ENCODE data around the gene OPCML. TPM values are rescaled to one million over a fixed set of nuclear protein-coding genes. Genes with fewer than 3 reads are reported as not detected.

Gene OPCML
- total RNA-seq, 3 donors from 2014 or later (not counting 1 experiment from before 2014, with no cell fraction given), result not detected

GRCh38 chr11:132402071-132402684 is 1130.1 kb downstream of the OPCML start:
- DNase-seq (peak in 1 of 2 donors; percentile 16), ATAC-seq (no peak)
- Mint-ChIP-seq H3K36me3 (no peaks in the 10 kb centered on the region), H3K4me1 (no peaks in the 10 kb centered on the region), H3K27ac (no peak overlapping the region), H3K27me3 (ENCODE audit: low read depth in 2 of 2) (no peaks in the 10 kb centered on the region), H3K9me3 (peaks cover 11 to 17% of the 10 kb centered on the region in 2 donors), H3K4me3 (no peak overlapping the region)
- Histone ChIP-seq H3K27me3 (ENCODE audit: control insufficient read depth, insufficient read depth, low read length) (no peaks in the 10 kb centered on the region), H3K9me3 (ENCODE audit: control insufficient read depth, insufficient read depth, low read length) (no peaks in the 10 kb centered on the region), H3K4me1 (ENCODE audit: control insufficient read depth, insufficient read depth, low read length) (no peaks in the 10 kb centered on the region), H3K36me3 (ENCODE audit: control insufficient read depth, insufficient read depth, low read length) (no peaks in the 10 kb centered on the region), H3K4me3 (ENCODE audit: low read length) (no peak overlapping the region), H3K27ac (ENCODE audit: low read length) (no peak overlapping the region)
- no peak for TF ChIP-seq CTCF (IDR thresholded peaks at IDR 0.05)
- intact Hi-C loops (cut with micrococcal nuclease), result no loop called here
- WGBS (ENCODE audit: insufficient coverage), result 26% methylated on average over 8 of the region's 8 CpGs

- ATAC-seq (no peak), DNase-seq (no peak)
- no peak overlapping the region for H3K27ac Mint-ChIP-seq
- H3K4me3 ChIP-seq (ENCODE audit: low read length), result no peak overlapping the region
- H3K4me1 ChIP-seq (ENCODE audit: control insufficient read depth, insufficient read depth, low read length), result no peaks in the 10 kb centered on the region
- WGBS (ENCODE audit: insufficient coverage), result 94% methylated on average over 3 of the region's 4 CpGs
- no peak for TF ChIP-seq CTCF (IDR thresholded peaks at IDR 0.05)
- H3K36me3 ChIP-seq (ENCODE audit: control insufficient read depth, insufficient read depth, low read length), result no peaks in the 10 kb centered on the region
- no peaks in the 10 kb centered on the region for H3K9me3 ChIP-seq (ENCODE audit: control insufficient read depth, insufficient read depth, low read length)
- H3K27me3 Mint-ChIP-seq (ENCODE audit: low read depth in 2 of 2), result no peaks in the 10 kb centered on the region
- no peaks in the 10 kb centered on the region for H3K4me1 Mint-ChIP-seq
- H3K4me3 Mint-ChIP-seq, result no peak overlapping the region
- no peak overlapping the region for H3K27ac ChIP-seq (ENCODE audit: low read length)
- peaks cover 14 to 22% of the 10 kb centered on the region in 2 donors for H3K9me3 Mint-ChIP-seq
- intact Hi-C loops (cut with micrococcal nuclease), result no loop called here
- H3K27me3 ChIP-seq (ENCODE audit: control insufficient read depth, insufficient read depth, low read length), result no peaks in the 10 kb centered on the region
- H3K36me3 Mint-ChIP-seq, result no peaks in the 10 kb centered on the region
These were observed 1136.0 kb downstream of the OPCML start for GRCh38 chr11:132396318-132396717.

- no peak overlapping the region for H3K4me3 ChIP-seq (ENCODE audit: low read length)
- H3K4me3 Mint-ChIP-seq, result no peak overlapping the region
- no peaks in the 10 kb centered on the region for H3K27me3 ChIP-seq (ENCODE audit: control insufficient read depth, insufficient read depth, low read length)
- no peaks in the 10 kb centered on the region for H3K36me3 Mint-ChIP-seq
- H3K27ac ChIP-seq (ENCODE audit: low read length), result no peak overlapping the region
- H3K4me1 ChIP-seq (ENCODE audit: control insufficient read depth, insufficient read depth, low read length), result no peaks in the 10 kb centered on the region
- DNase-seq (no peak), ATAC-seq (no peak)
- H3K9me3 Mint-ChIP-seq, result peaks cover 13 to 24% of the 10 kb centered on the region in 2 donors
- TF ChIP-seq CTCF (IDR thresholded peaks at IDR 0.05), result no peak
- H3K36me3 ChIP-seq (ENCODE audit: control insufficient read depth, insufficient read depth, low read length), result no peaks in the 10 kb centered on the region
- no peaks in the 10 kb centered on the region for H3K27me3 Mint-ChIP-seq (ENCODE audit: low read depth in 2 of 2)
- intact Hi-C loops (cut with micrococcal nuclease), result no loop called here
- no peaks in the 10 kb centered on the region for H3K4me1 Mint-ChIP-seq
- no peak overlapping the region for H3K27ac Mint-ChIP-seq
- H3K9me3 ChIP-seq (ENCODE audit: control insufficient read depth, insufficient read depth, low read length), result no peaks in the 10 kb centered on the region
These were observed 1136.9 kb downstream of the OPCML start for GRCh38 chr11:132395434-132395833.

- H3K27me3 Mint-ChIP-seq (ENCODE audit: low read depth in 2 of 2), result no peaks in the 10 kb centered on the region
- H3K4me1 Mint-ChIP-seq, result no peaks in the 10 kb centered on the region
- intact Hi-C loops (cut with micrococcal nuclease), result no loop called here
- Histone ChIP-seq H3K4me1 (ENCODE audit: control insufficient read depth, insufficient read depth, low read length) (no peaks in the 10 kb centered on the region), H3K36me3 (ENCODE audit: control insufficient read depth, insufficient read depth, low read length) (no peaks in the 10 kb centered on the region), H3K4me3 (ENCODE audit: low read length) (no peak overlapping the region), H3K27ac (ENCODE audit: low read length) (no peak overlapping the region), H3K9me3 (ENCODE audit: control insufficient read depth, insufficient read depth, low read length) (peaks cover 5% of the 10 kb centered on the region), H3K27me3 (ENCODE audit: control insufficient read depth, insufficient read depth, low read length) (no peaks in the 10 kb centered on the region)
- TF ChIP-seq CTCF (IDR thresholded peaks at IDR 0.05), result no peak
- ATAC-seq (no peak), DNase-seq (no peak)
- no peak overlapping the region for H3K27ac Mint-ChIP-seq
- peaks cover 9 to 10% of the 10 kb centered on the region in 2 donors for H3K9me3 Mint-ChIP-seq
- 95% methylated on average over 3 of the region's 3 CpGs for WGBS (ENCODE audit: insufficient coverage)
- no peaks in the 10 kb centered on the region for H3K36me3 Mint-ChIP-seq
- no peak overlapping the region for H3K4me3 Mint-ChIP-seq
These were observed 1152.8 kb downstream of the OPCML start for GRCh38 chr11:132379540-132379939.

All from natural killer cell (primary cell).